ENCODE data around the gene THOC6.
"Not testable (repeated sequence)": the region's sequence is repeated elsewhere in the genome, so short reads cannot be mapped to it uniquely, and the experiment has no call there.

Gene THOC6

DNA sequence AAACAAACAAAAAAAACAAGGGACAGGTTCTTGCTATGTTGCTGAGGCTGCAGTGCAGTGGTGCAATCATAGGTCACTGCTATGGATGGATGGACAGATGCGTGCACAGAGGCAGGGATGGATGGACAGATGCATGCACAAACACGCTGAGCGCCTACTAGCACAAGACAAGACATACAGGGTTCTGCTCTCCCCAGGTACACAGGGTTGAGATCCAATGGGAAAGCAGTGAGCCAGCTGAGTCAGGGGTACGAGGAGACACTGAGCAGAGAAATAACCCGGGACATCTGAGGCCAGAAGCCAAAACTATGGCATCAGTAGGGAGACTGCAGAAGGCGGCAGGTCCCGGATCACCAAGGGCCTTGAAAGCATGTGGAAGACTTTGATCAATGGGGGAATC, 47.8 kb downstream of the THOC6 start:
- Histone ChIP-seq H3K9me3 (ENCODE audit: severe bottlenecking) (no peaks in the 10 kb centered on the region), H3K4me1 (ENCODE audit: insufficient read depth, poor library complexity, severe bottlenecking) (no peaks in the 10 kb centered on the region), H3K36me3 (ENCODE audit: low read depth) (no peaks in the 10 kb centered on the region), H3K27me3 (ENCODE audit: insufficient read depth, poor library complexity, severe bottlenecking) (peaks cover 3% of the 10 kb centered on the region), H3K4me3 (ENCODE audit: severe bottlenecking) (no peak overlapping the region), H3K27ac (ENCODE audit: poor library complexity, severe bottlenecking) (no peak overlapping the region)
- DNase-seq (ENCODE audit: low spot score) (no peak), ATAC-seq (ENCODE audit: low read depth) (no peak)
- no peak for TF ChIP-seq CTCF (IDR thresholded peaks at IDR 0.05; ENCODE audit: poor library complexity, severe bottlenecking)

GRCh38 chr16:3072148-3072547, 48.3 kb downstream of the THOC6 start:
- H3K27ac ChIP-seq (ENCODE audit: poor library complexity, severe bottlenecking); H3K9me3 ChIP-seq (ENCODE audit: severe bottlenecking); DNase-seq (ENCODE audit: low spot score); H3K4me1 ChIP-seq (ENCODE audit: insufficient read depth, poor library complexity, severe bottlenecking); H3K4me3 ChIP-seq (ENCODE audit: severe bottlenecking); H3K27me3 ChIP-seq (ENCODE audit: insufficient read depth, poor library complexity, severe bottlenecking); H3K36me3 ChIP-seq (ENCODE audit: low read depth): not testable (repeated sequence)
- ATAC-seq (ENCODE audit: low read depth) = peak; percentile 38; the same call in 2 of the 3 replicates

- DNase-seq (ENCODE audit: low spot score); H3K36me3 ChIP-seq (ENCODE audit: low read depth); H3K27ac ChIP-seq (ENCODE audit: poor library complexity, severe bottlenecking); ATAC-seq (ENCODE audit: low read depth); H3K4me1 ChIP-seq (ENCODE audit: insufficient read depth, poor library complexity, severe bottlenecking); H3K4me3 ChIP-seq (ENCODE audit: severe bottlenecking); H3K9me3 ChIP-seq (ENCODE audit: severe bottlenecking); H3K27me3 ChIP-seq (ENCODE audit: insufficient read depth, poor library complexity, severe bottlenecking): not testable (repeated sequence)
Observed at GRCh38 chr16:3072576-3073263, 48.9 kb downstream of the THOC6 start.

GRCh38 chr16:3073448-3073847, 49.6 kb downstream of the THOC6 start:
- Histone ChIP-seq H3K36me3 (ENCODE audit: low read depth) (no peaks in the 10 kb centered on the region), H3K4me1 (ENCODE audit: insufficient read depth, poor library complexity, severe bottlenecking) (no peaks in the 10 kb centered on the region), H3K4me3 (ENCODE audit: severe bottlenecking) (no peak overlapping the region), H3K9me3 (ENCODE audit: severe bottlenecking) (no peaks in the 10 kb centered on the region), H3K27ac (ENCODE audit: poor library complexity, severe bottlenecking) (no peak overlapping the region), H3K27me3 (ENCODE audit: insufficient read depth, poor library complexity, severe bottlenecking) (peaks cover 3% of the 10 kb centered on the region)
- TF ChIP-seq CTCF (IDR thresholded peaks at IDR 0.05; ENCODE audit: poor library complexity, severe bottlenecking) = no peak
- DNase-seq (ENCODE audit: low spot score) = no peak
- ATAC-seq (ENCODE audit: low read depth) = no peak

DNA sequence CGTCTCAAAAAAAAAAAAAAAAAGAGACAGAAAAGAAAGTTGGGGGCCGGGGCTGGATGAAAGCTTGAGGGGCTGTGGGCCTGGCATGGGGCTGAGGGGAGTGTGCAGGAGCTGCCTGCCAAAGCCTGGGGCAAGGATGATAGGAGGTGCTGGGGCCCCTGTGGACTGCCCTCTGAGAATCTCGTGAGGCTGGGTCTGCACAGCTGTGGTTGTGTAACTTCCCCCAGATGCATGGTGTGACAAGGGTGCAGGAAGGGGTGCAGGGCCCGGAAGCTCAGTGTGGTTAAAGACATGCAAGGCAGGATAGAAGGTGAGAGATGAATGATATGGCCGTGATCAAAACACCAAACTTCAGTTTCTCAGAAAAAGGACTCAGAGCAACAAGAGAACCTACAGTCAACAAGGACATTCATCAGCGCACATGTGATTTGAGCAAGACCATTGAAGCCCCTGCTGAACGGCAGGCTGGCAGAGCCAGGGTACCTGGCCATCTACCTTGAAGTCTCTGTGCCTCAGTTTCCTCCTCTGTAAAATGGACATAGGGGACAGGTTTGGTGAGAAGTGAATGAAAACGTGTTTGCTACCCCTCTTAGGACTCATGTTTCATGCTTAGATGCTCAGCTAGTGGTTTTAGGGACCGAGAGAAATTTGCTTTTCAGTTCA, 51.2 kb downstream of the THOC6 start:
- no peak for TF ChIP-seq CTCF (IDR thresholded peaks at IDR 0.05; ENCODE audit: poor library complexity, severe bottlenecking)
- DNase-seq (ENCODE audit: low spot score) (no peak), ATAC-seq (ENCODE audit: low read depth) (no peak)
- Histone ChIP-seq H3K27ac (ENCODE audit: poor library complexity, severe bottlenecking) (no peak overlapping the region), H3K4me3 (ENCODE audit: severe bottlenecking) (no peak overlapping the region), H3K9me3 (ENCODE audit: severe bottlenecking) (no peaks in the 10 kb centered on the region), H3K36me3 (ENCODE audit: low read depth) (no peaks in the 10 kb centered on the region), H3K27me3 (ENCODE audit: insufficient read depth, poor library complexity, severe bottlenecking) (peaks cover 11% of the 10 kb centered on the region), H3K4me1 (ENCODE audit: insufficient read depth, poor library complexity, severe bottlenecking) (no peaks in the 10 kb centered on the region)

GRCh38 chr16:3075523-3075915, 51.7 kb downstream of the THOC6 start:
- no peak for ATAC-seq (ENCODE audit: low read depth)
- Histone ChIP-seq H3K36me3 (ENCODE audit: low read depth) (no peaks in the 10 kb centered on the region), H3K27me3 (ENCODE audit: insufficient read depth, poor library complexity, severe bottlenecking) (peaks cover 13% of the 10 kb centered on the region), H3K4me1 (ENCODE audit: insufficient read depth, poor library complexity, severe bottlenecking) (no peaks in the 10 kb centered on the region), H3K4me3 (ENCODE audit: severe bottlenecking) (no peak overlapping the region), H3K27ac (ENCODE audit: poor library complexity, severe bottlenecking) (no peak overlapping the region), H3K9me3 (ENCODE audit: severe bottlenecking) (no peaks in the 10 kb centered on the region)
- DNase-seq (ENCODE audit: low spot score) = no peak
- no peak for TF ChIP-seq CTCF (IDR thresholded peaks at IDR 0.05; ENCODE audit: poor library complexity, severe bottlenecking)

DNA sequence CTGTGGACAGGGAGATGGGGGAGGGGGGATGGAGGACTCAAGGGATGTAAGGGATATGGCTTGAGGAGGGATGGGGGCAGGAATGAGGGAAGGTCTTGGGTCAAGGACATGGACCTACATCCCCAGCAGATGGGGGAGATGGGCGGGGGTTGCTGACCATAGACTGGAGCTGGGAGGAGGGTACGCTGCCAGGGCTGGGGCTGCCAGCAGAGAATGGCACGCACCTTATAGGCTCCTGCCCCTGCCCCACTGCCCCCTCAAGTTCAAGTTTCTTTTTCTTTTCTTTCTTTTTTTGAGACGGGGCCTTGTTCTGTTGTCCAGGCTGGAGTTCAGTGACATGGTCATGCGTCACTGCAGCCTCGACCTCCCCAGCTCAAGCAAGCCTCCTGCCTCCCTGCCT, 52.1 kb downstream of the THOC6 start:
- ATAC-seq (ENCODE audit: low read depth); H3K4me3 ChIP-seq (ENCODE audit: severe bottlenecking); H3K36me3 ChIP-seq (ENCODE audit: low read depth); H3K4me1 ChIP-seq (ENCODE audit: insufficient read depth, poor library complexity, severe bottlenecking); H3K27ac ChIP-seq (ENCODE audit: poor library complexity, severe bottlenecking); DNase-seq (ENCODE audit: low spot score); H3K9me3 ChIP-seq (ENCODE audit: severe bottlenecking): not testable (repeated sequence)
- H3K27me3 ChIP-seq (ENCODE audit: insufficient read depth, poor library complexity, severe bottlenecking) = peaks cover 13% of the 10 kb centered on the region
